Measurements from ENCODE around the gene SURF1.
"Not testable (repeated sequence)": the region's sequence is repeated elsewhere in the genome, so short reads cannot be mapped to it uniquely, and the experiment has no call there.

The SURF1 gene

DNA sequence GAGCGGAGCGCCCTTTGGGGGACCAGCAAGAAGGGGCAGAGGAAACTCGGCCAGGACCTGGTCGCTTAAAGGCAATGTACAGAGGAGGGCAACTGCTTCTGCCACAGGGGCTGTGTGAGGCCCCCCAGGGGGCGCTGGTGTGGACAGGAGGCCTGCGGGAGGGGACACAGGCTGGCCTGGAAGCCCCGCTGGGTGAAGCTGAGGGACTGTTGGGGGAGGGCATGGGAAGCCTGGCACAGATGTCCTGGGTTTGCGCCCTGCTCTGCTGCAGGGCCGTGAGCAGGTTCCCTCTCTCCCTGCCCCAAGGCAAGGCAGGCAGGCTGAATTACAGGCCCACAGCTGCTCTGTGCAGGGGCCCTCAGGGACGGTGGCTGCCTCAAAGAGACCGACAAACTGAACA, 13.7 kb downstream of the SURF1 start:
- no peak for DNase-seq (ENCODE audit: low spot score)

DNA sequence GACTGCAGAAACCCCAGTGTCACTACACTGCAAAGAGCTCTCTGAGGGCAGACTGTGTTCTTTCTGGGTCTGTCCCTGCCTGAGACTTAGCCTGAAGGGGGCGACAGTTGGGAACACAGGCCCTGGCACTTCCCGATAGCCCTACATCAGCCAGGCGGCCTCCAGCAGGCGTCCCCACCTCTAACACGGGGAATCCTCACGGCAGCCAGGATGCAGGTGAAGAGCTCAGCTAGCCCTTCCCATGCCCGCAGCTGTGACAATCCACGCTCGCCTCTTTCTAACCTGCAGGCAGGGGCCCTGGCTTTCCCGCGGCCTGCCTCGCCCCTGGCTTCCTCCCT, 14.2 kb downstream of the SURF1 start:
- peak; percentile 67 for DNase-seq (ENCODE audit: low spot score)

DNA sequence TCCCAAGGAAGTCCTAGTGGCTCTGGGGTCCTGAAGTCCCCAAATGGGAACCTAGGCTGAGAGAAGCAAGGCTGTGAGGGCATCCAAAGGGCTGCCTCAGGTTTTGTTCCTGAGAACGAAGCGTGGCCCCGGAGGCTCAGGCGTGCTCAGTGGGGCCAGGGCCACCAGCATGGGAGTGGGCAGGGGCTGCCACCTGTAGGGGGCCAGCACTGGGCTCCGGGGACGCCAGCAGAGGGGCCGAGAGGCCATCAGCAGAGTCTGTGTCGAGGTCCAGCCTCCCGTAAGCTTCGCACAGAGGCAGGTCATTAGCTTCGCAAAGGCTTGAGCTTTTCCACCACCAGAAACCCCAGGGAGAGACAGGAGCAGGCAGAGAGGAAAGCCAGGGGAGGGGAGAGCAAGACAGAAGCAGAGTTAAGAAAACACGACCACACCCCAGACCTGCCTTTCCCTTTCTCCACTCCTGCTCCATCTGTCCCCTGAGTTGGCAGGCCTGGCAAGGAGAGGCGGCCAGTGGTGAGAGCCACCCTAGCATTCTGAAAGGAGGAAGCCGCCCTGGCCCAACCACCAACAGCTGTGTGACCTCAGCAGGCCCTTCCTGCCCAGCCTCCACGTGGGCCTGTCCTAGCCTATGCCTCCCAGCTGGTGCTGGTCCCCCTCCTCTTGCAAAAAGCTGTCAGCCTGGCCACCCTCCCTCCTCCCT, 14.8 kb downstream of the SURF1 start:
- no peak for DNase-seq (ENCODE audit: low spot score)

DNA sequence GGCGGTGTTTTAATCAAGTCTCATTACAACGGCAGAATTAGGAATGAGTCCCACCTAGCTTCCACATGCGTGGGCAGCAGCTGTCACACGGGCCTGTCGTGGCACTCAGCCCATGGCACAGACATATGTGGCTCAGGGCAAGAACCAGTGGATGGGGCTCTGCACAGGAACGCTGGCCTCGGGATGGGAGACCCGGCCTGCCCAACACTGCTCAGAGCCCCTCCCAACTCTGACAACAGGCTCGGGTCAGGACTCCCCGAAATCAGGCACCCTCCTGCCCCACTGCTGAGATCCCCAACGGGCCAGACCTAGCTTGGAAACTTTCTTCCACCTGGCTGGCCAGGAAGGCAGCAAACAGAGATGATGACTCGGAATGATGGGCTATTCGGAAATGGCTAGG, 15.4 kb downstream of the SURF1 start:
- no peak for DNase-seq (ENCODE audit: low spot score)

DNA sequence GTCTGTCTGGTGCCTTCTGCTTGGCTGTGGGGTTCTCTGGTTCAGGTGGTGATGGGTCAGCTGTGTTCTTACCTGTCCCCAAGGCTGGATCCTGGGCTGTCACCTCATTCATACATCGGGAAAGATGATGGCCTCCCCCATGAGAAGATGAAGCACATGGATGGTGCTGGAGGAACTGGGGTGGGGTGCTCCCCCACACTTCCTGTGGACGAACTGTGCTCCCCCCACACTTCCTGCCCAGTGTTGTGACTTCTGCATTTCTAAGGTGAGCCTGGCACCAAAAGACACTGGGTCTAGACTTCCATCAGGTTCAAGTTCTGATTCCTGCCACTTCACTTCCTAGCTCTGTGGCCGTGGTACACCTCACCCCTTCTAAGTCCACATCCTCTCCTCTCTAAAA, 16.0 kb downstream of the SURF1 start:
- DNase-seq (ENCODE audit: low spot score) = no peak

DNA sequence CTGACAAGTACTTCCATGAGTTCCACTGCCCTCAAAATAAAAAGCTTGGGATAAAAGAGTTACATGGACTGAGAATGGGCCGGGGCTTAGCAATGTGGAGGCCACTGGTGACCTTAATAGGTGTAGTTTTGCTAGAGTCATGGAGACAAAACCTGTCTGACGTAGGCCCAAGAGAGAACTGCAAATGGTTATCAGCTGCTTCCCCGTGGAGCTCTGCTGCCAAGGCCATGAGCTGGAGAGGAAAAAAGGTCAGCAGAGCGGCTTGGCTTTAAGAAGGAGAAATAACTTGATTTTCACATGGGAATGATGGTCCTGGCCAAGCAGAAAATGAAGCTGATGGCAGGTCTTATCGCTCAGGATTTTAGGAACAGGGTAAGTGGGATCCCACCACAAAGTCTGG, 16.6 kb downstream of the SURF1 start:
- DNase-seq (ENCODE audit: low spot score) = no peak

DNA sequence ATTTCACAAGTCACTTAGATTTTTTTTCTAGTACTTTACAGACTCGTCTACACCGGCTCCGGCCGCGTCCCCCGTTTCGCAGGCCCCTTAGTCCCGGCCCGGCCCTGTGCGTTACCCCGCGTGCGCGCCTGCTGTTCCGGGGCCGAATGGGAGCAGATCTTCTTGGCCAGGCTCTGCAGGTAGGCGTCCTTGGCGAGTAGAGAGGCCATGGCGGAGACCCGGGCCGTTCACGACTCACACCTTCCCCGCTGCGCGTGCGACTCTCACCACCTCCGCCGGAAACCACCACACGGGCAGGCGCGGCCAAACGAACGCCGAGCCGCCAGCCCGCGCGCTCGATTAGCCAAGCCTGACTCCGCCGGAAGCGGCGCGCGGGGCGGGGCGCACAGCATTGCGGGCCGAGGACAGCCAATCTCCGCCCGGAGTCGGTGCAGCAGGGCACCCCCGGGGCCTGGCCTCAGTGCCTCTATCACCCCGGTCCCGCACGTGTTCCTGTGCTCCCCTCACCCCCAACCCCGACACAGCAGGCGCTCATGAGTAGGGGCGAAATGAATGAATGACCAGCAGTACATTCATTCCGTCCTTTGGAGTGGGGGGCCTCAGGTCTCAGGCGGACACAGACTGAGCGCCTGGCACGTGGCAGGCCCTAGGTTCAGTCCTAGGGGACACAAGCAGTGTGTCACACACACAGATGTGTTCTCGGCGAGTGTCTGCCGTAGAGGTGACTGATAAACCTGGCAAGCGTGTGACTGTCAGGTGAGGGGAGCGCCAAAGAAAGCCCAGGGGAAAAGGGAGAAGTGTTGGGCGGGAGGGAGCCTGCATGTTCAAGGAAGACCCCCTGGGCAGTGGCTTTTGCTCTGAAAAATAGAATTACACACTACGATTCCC, 20.1 kb downstream of the SURF1 start, which contains the start of gene SURF6:
Gene SURF6, minus strand, starts transcription at position 265 of the 888 bp plus-strand sequence. Its CDS starts 56 bp downstream, at position 209.
- DNase-seq (ENCODE audit: low spot score) = peak; percentile 93

DNA sequence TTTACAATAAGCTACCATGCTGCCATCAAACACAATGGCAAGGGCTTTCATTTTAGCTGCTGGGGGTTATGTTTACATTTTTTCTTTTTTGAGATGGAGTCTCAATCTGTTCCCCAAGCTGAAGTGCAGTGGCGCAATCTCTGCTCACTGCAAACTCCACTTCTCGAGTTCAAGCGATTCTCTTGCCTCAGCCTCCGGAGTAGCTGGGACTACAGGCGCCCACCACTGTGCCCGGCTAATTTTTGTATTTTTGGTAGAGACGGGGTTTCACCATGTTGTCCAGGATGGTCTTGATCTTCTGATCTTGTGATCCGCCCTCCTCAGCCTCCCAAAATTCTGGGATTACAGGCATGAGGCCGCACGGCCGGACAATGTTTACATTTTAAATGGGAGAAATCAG, 21.4 kb downstream of the SURF1 start:
- not testable (repeated sequence) for DNase-seq (ENCODE audit: low spot score)

DNA sequence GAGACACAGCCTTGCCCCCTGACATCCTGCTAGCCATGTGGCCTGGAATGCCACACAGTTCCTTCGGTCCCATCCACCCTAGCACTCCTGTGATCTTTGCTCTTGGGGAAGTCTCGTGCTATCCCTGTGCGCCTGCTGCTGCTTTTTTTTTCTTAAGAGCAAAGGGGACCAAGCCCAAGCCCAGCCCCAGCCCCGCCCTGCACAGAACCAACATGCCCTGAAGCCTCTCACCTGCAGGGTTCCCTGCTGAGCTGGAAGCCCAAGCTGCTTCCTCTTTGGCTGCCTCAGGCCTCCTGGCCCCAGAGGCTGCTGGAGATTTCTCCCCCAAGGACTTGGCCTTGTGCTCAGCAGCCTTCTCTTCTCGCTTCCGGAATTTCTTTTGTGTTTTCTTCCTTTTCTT, 22.1 kb downstream of the SURF1 start:
- no peak for DNase-seq (ENCODE audit: low spot score)

DNA sequence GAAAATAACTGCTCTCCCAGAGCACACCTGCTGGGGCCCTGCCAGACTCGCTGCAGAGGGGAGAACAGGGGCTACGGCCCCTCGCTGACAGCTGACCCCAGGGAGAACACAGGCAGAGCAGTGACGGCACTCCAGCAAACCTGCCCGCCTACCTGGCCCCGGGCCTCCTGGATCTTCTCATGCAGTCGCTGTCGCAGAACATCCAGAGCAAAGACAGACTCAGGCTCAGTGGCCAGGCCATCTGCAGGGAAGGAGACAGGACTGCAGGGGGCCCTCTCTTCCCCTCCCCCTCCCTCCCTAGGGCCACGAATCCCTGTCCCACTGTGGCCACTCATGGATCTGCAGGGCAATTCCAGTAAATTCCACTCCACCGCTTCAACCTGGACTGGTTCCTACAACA, 22.7 kb downstream of the SURF1 start:
- DNase-seq (ENCODE audit: low spot score) = no peak

DNA sequence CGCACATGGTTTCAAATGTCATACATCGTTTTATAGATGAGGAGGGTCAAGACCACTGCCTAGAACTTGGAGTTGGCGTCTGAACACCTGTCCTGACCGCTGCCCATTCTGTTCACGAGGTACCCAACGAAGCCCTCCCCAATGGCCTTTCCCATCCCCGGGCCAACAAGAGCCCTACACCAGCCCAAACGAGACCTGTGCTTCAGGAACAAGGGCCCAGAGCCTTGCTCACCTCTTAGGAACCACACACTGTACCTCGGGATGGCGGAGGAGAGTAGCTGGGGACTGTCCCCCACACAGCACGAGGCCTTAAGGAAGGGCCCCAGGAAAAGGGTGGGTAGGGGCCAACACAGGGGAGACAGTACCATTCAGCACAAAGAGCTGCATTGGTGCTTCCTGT, 23.3 kb downstream of the SURF1 start:
- DNase-seq (ENCODE audit: low spot score) = no peak

DNA sequence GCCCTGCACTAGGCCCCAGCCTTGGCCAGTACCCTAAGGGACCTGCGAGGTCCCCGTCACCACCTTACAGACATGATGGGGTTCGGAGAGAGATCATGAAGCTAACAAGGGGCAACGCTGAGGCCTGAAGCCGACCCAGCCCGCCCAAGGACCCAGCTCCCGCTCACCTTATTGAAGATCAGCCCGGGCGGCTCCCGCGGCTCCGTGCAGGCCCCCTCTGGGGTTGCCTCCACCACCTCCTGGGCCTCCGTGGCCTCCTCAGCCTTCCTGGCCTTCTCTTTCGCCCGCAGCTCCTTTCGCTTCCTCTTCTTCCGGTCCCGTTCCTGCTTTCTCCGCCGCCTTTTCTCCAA, 23.9 kb downstream of the SURF1 start:
- no peak for DNase-seq (ENCODE audit: low spot score)

DNA sequence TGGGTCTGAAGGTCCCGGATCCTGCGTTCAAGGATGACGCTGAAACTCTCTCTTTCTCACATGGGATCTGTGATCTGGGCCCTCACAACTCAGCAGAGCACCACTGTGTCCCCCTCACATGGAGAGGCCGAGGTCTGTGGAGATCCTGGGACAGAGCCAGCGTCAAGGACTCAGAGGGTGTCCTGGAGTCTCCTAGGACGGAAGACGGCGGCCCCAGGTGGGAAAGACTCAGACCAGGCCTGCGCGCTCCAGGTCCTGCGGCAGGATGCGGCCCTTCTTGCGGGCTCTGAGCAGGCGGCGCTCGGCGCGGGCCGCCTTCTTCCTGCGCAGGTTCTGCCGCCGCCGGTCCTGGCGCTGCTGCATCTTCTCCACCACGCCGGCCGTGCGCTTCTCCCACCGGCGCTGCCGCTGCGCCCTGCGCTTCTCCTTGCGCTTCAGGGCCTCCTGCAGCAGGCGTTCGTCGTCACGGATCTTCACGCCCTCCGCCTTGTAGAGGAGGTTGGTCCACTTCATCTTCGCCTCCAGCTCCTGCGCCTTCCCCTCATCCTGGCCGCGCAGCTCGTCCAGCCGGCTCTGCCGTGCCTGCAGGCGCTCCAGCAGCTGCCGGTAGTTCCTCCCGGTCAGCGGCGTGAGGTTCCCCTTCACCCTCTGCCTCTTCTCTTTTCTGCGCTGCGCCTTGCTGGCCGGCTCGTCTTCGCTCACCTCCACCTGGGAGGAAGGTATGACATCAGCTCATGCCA, 24.5 kb downstream of the SURF1 start:
- DNase-seq (ENCODE audit: low spot score) = no peak

DNA sequence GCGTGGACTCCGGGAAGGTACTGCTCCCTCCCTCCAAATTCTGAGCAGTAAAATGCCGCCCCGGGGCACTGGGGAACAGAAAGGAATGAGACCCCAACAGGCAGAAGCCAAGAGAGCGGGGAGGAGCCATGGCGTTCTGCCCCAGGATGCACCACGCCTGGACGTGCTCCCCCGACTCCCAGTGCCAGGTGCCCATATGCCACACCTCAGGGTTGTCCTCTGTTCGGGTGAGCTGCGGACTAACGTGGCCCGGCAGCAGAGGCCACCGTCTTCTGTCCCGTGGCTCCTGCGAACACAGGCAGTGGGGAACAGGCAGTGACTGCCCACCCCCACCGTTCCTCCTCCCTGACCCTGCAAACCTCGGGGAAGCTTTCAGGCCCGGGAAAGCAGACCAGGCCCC, 25.1 kb downstream of the SURF1 start:
- no peak for DNase-seq (ENCODE audit: low spot score)

DNA sequence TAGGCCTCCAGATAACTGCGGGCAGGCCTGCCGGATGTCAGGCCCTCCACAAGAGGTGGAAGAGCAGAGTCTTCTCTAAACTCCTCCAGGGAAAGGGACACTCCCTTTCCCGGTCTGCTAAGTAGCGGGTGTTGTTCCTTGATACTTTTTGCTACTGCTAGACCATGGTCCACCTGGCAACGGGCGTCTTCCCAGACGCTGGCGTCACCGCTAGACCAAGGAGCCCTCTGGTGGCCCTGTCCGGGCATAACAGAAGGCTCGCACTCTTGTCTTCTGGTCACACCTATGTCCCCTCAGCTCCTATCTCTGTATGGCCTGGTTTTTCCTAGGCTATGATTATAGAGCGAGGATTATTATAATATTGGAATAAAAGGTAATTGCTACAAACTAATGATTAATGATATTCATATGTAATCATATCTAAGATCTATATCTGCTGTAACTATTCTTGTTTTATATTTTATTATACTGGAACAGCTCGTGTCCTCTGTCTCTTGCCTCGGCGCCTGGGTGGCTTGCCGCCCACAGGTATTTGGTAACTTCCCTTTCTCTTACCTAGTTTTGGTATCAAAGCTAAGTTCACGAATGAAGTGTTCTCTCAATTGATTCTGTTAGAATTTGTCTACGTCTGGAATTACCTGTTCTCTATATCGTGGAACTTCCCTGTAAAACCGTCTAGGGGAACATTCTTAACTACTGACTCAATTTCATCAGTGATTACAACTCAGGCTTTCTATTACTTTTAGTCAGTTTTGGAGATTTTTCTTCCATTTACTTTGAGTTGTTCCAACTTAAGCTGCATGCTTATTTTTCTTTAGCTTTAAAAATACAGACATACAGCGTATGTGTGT, 26.8 kb downstream of the SURF1 start:
- DNase-seq (ENCODE audit: low spot score) = not testable (repeated sequence)

DNA sequence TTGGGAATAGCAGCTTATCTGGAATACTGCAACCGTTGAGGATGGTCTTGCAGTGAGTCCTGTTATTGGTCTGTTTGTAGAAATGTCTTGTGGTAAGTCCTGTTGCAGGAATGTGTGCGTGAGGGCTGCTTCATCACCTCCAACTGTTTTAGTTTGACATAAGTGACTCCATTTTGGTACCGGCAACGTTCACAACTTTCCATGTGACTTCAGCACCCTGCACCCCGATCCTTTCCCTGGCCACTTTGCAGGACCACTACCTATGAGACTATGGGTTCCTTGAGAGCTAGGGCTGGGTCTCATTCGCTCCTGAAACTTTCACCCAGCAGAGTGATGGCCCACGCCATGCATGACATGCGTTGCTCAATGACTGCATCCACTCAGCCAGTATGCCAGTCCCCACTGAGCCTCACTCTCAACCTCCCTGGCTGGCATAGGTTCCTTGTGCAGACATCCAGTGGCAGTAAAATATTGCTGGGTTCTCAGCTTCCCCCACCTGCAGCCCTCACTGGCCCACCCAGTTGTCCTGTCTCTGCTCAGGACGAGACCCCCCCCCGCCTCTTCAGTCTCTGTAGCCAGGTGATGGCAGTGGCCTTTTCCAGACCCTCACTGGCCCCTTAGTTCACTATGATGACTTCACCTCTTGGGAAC, 28.3 kb downstream of the SURF1 start:
- DNase-seq (ENCODE audit: low spot score) = no peak

DNA sequence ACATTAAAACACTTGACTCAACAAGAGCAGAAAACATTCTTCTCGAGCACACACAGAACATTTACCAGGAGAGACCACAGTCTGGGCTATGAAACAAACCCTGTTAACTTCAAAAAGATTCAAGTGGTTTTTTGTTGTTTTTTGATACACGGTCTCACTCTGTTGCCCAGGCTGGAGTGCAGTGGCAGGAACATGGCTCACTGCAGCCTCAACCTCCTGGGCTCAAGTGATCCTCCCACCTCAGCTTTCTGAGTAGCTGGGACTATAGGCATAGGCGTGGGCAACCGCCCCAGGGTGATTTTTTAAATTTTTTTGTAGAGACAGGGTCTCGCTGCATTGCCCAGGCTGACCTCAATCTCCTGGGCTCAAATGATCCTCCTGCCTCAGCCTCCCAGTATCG, 29.3 kb downstream of the SURF1 start:
- not testable (repeated sequence) for DNase-seq (ENCODE audit: low spot score)

DNA sequence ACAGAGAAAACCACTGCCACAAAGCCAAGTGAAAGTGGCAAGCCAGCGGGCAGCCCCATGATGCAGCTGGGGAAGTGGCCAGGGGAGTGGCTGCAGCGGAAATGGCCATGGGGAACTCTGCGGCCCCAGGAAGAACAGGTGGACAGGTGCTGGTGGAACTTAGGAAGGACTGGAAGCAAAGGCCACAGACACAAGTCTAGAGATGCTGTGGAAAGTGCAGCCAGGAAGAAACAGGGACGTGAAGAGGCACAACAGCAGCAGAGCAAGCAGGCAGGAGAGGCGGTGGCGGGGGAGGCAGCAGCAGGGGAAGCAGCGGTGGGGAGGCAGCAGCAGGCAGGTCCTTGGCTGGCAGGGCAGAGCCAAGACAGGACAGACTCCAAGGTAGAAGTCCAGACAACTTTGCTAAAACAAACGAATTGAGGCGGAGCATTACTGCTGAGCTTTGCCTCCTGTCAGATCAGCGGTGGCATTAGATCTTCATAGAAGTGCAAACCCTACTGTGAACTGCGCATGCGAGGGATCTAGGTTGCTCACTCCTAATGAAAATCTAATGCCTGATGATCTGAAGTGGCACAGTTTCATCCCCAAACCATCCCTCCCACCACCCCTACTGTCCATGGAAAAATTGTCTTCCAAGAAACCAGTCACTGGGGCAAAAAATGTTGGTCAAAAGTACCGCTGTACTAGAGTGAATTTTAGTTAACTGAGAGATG, 32.1 kb downstream of the SURF1 start:
- no peak for DNase-seq (ENCODE audit: low spot score)

DNA sequence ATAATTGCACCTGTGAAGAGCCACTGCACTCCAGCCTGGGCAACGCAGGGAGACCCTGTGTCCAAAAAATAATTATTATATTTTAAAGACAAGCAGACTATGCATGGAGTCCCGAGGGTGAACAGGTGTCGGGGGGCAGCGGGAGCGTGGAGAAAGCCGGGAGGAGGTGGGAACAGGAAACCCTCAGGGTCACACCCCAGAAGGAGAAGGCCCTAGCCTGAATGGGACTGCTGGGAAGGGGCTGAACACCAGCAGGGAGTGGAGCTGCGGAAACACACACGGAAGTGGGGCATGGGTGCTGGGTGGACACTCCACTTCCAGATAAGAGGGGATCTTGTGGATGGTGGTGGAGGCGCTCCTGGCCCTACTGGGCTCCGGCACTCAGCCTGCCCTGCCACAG, 33.1 kb downstream of the SURF1 start:
- no peak for DNase-seq (ENCODE audit: low spot score)

DNA sequence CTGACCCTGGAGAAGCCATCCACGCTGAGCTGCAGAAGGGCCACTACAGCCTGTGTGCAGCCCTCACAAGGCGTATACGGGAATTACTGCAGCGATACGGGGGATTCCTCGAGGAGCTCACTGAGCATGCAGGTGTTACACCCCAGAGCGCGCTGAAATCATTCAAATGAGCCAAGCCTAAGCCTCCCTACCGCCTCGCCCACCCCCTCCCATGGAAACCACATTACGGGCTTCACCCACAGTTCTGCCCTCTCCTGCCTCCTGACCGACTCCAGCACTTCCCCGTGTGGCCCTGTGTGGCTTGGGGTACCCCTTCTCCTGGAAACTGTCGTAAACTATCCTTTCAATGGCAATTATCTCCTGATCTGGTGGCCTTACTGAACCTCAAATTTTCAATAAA, 33.6 kb downstream of the SURF1 start:
- DNase-seq (ENCODE audit: low spot score) = no peak

DNA sequence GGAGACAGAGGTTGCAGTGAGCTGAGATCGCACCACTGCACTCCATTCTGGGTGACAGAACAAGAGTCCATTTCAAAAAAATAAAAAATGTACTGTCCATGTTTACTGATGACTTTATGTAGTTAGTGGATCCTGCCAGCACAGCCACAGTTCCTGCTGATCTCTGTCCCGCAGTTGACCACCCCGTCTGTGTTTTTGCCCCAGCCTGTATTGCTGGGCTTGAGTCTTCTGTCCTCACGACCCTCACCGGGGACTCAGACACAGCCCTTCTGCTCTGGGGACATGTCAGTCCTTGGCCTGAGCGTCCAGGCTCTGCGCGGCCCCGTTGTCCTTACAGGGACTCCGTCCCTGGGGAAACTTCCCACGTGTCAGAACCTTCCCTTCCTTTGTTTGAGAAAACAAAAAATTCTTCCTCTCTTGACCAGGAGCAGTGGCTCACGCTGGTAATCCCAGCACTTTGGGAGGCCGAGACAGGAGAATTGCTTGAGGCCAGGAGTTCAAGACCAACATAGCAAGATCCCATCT, 34.8 kb downstream of the SURF1 start:
- DNase-seq (ENCODE audit: low spot score) = no peak
